Adrenal gland (tissue), 5 donors: Measurements from ENCODE around the gene PPL.

ENCODE experiments used
- CTCF ChIP-seq, 6 experiments: fragments of 450-650 bp in 4 of 6; fragments of 200-600 bp in 2 of 6; sonication (generic) in 1 of 6; IDR thresholded peaks; 1 replicate in 5 of 6; 2 replicates in 1 of 6; pipeline versions ENCODE4 v1.5.1 to v1.8.0; 2016 to 2021; ENCODE audit warnings: antibody characterized with exemption in 6 of 6, mild to moderate bottlenecking in 2 of 6, moderate library complexity in 1 of 6
- POLR2A ChIP-seq, 2 donors: fragments of 450-650 bp; IDR thresholded peaks; one replicate each; pipeline ENCODE4 v1.6.1; 2017; ENCODE audit warnings: antibody characterized with exemption in 2 of 2, mild to moderate bottlenecking in 2 of 2, moderate library complexity in 1 of 2
- donor health status: DM: no; HTN: no; CAD: no.

GRCh38 chr16:4957720-4958509, 21.0 kb upstream of the PPL start, which contains the start of gene SEC14L5:
- TF ChIP-seq CTCF (IDR thresholded peaks at IDR 0.05) (no peak), POLR2A (IDR thresholded peaks at IDR 0.05) (no peak)
